Type B pancreatic cell (in vitro differentiated cells): ENCODE results near the gene PDXK. TPM values are rescaled to one million over a fixed set of nuclear protein-coding genes. Genes with fewer than 3 reads are reported as not detected.

ENCODE experiments used
- DNase-seq: peaks from one replicate; pipeline ENCODE4 v3.0.0; 2021; ENCODE audit warnings: mixed read lengths; ENCODE audit not compliant: unreplicated experiment; ENCODE audit errors: extremely low spot score
- H3K27ac Mint-ChIP-seq: 2 replicates; pipeline ENCODE4 v1.8.0; 2021; ENCODE audit warnings: mild to moderate bottlenecking, mixed read lengths
- H3K27me3 Mint-ChIP-seq: 2 replicates; pipeline ENCODE4 v1.8.0; 2021; ENCODE audit warnings: mixed read lengths
- H3K36me3 Mint-ChIP-seq: 2 replicates; pipeline ENCODE4 v1.8.0; 2021; ENCODE audit warnings: mixed read lengths
- H3K4me1 Mint-ChIP-seq: one replicate; pipeline ENCODE4 v1.8.0; 2021; ENCODE audit warnings: mixed read lengths; ENCODE audit not compliant: unreplicated experiment
- H3K4me3 Mint-ChIP-seq: 2 replicates; pipeline ENCODE4 v1.8.0; 2021; ENCODE audit warnings: mild to moderate bottlenecking, mixed read lengths
- H3K9me3 Mint-ChIP-seq: 2 replicates; pipeline ENCODE4 v1.8.0; 2021; ENCODE audit warnings: mixed read lengths
- total RNA-seq: library from RNA; stranded (reverse); gene quantifications from 2 replicates; pipeline ENCODE4 v1.2.1, GENCODE V29; 2021; ENCODE audit warnings: low replicate concordance
- TF ChIP-seq, protein P1 (sequence below): fragments of 200-600 bp; sonication (generic); conservative IDR thresholded peaks from 2 replicates; pipeline ENCODE4 v1.5.0; 2021; ENCODE audit warnings: antibody characterized with exemption, mild to moderate bottlenecking

Gene PDXK
- total RNA-seq, 1 donor from 2014 or later, result 94.4 TPM

DNA sequence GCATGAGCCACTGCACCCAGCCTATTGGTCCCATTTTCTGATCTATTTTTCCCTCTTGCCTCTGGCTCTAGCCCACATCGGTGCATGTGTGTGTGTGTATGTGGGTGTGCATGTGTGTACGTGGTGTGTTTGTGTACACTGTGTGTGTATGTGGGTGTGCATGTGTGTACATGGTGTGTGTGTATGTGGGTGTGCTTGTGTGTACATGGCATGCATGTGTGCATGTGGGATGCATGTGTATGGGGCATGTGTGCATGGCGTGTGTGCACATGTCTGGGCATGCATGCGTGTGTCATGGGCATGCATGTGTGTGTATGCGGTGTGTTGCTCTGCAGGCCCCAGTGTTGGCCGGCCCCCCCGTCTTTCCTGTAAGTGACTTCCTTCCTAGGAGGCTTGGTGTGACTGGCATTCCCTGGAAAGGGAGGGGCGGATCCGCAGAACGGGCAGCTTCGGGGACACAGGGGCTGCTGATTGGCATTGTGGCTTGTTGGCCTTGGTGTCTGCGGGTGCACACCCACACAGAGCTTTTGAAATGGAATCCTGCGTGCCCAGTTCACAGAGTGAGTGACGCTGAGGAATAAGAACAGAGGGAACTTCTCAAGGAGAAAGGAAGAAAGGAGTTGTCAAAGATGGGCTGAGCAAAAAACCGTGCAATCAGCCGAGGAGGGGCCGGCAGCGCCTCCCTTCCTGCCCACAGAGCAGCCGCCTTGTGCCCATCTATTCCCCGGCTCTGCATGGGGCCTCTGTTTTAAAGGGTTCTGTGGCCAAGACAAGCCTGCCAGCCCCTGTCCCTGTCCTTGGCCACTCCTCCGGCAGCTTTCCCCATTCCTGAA is 8.0 kb downstream of the PDXK start:
- Mint-ChIP-seq H3K27ac (peak overlapping the region; percentile 52), H3K36me3 (peaks cover 4% of the 10 kb centered on the region), H3K27me3 (no peaks in the 10 kb centered on the region), H3K4me3 (peak overlapping the region; percentile 61), H3K9me3 (no peaks in the 10 kb centered on the region), H3K4me1 (peaks cover 31% of the 10 kb centered on the region)
- no peak for DNase-seq
- TF ChIP-seq, protein P1, sequence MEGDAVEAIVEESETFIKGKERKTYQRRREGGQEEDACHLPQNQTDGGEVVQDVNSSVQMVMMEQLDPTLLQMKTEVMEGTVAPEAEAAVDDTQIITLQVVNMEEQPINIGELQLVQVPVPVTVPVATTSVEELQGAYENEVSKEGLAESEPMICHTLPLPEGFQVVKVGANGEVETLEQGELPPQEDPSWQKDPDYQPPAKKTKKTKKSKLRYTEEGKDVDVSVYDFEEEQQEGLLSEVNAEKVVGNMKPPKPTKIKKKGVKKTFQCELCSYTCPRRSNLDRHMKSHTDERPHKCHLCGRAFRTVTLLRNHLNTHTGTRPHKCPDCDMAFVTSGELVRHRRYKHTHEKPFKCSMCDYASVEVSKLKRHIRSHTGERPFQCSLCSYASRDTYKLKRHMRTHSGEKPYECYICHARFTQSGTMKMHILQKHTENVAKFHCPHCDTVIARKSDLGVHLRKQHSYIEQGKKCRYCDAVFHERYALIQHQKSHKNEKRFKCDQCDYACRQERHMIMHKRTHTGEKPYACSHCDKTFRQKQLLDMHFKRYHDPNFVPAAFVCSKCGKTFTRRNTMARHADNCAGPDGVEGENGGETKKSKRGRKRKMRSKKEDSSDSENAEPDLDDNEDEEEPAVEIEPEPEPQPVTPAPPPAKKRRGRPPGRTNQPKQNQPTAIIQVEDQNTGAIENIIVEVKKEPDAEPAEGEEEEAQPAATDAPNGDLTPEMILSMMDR, result no peak

DNA sequence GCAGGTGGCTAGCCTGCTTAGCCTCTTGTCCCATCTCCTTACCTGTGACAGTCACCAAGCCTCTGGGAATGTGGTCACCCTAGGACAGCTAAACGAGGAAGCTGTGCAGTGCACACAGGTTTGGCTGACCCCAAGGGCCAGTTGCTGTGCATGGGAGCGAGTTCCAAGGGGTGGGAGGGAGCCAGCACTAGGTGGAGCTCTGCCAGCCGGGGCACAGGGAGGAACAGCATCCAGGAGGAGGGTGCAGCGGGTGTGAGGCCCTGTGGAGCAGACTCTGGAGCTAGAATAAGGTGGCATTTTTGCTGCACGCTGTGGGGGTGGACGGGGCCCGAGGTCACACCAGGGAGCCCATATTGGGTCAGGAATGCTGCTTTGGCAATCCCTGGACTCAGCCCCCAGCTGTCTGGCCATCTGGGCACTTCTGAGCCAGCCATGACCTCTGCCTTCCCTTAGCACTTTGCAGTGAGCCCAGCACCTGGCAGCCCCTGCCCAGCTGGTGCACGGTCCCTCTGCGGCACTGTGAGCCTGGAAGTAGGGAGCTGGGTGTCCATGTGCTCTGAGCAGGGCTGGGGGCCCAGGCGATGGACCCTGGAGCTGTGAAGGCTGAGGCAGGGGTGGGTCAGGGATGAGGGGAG is 8.7 kb downstream of the PDXK start:
- Mint-ChIP-seq H3K4me3 (peak overlapping the region; percentile 85), H3K27me3 (no peaks in the 10 kb centered on the region), H3K27ac (peak overlapping the region; percentile 52), H3K36me3 (peaks cover 4% of the 10 kb centered on the region), H3K9me3 (no peaks in the 10 kb centered on the region), H3K4me1 (peaks cover 31% of the 10 kb centered on the region)
- DNase-seq, result no peak
- TF ChIP-seq, protein P1, result no peak

DNA sequence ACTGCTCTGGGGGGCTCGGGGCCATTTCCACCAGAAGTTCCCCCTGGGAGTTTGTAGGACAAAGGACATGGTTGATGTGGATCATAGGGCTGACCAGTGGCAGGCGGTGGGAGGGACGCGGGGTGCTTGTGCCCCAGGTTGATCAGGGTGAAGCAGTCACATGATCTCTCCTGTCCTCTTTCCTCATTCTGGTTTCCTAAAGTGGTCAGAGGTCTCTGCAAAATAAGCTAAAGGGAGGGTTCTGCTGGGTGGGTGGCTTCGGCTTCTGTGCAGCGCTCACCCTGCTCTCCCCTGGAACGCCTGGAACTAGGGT is 9.2 kb downstream of the PDXK start:
- Mint-ChIP-seq H3K27ac (peak overlapping the region; percentile 52), H3K9me3 (no peaks in the 10 kb centered on the region), H3K4me3 (peak overlapping the region; percentile 85), H3K27me3 (no peaks in the 10 kb centered on the region), H3K36me3 (peaks cover 4% of the 10 kb centered on the region), H3K4me1 (peaks cover 31% of the 10 kb centered on the region)
- TF ChIP-seq, protein P1, result no peak
- no peak for DNase-seq

DNA sequence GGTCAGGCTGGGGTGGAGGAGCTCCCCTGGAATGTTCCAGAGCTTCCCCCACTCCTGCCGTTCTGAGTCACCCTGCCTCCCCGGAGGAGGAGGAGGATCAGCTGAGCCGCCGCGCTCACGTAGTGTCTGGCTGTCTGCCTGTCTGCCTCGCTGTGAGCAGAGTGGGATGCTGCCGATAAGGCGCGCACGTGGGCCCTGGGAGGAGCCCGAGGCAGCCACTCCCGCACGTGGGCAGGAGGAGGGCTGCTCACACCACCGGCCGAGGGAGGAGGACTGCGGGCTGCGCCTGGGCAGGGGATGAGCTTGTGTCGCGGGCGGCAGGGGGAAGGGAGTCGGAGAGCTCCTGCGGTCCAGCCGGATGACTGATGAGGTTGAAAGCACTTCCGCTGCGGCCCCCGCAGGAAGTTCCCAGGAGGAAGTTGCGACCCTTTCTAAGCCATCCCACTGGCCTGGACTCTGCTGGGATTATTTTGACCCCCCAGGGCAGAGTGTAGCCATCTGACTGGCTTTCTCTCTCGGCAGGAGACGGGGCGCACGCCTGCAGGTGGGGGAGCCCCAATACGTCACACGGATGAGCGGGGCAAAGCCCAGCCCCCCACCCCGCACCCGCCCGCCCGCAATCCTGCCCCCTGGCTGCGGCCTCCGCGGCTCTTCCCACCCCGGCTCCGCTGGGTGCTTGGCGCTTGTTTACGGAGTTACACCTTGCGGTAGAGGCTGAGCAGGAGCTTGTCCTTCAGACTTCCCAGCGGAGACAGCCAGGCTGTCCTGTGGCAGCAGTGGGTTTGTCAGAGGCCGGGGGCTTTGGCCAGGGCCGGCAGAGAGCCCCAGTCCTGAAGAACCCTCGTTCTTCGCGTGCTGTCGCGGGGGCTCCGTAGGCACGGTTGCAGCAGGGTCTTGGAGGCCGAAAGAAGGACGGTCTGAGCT is 9.8 kb downstream of the PDXK start:
- Mint-ChIP-seq H3K27me3 (no peaks in the 10 kb centered on the region), H3K4me1 (peaks cover 35% of the 10 kb centered on the region), H3K4me3 (peak overlapping the region; percentile 85), H3K9me3 (no peaks in the 10 kb centered on the region), H3K27ac (peak overlapping the region; percentile 70), H3K36me3 (peaks cover 4% of the 10 kb centered on the region)
- peak; percentile 84 for DNase-seq
- TF ChIP-seq, protein P1, result peak; percentile 70

DNA sequence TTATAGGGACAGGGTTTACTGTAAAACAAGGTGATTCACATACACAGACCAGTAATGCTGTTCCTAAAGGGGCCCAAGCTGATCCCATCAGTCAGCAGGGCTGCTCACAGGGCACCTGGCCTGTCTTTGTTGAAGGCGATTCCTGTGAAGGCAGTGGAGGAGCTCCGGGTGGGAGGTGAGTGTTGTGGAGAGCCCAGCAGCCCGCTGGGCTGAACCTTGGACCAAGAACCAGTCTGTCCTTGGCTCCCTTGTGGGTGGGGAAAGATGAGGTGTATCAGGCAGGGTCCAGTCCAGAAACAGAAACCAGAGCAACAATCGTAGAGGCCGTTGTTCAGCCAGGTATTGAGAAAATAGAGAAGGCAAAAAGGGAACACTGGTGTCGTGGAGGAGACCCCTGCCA is 12.5 kb downstream of the PDXK start:
- TF ChIP-seq, protein P1, result no peak
- Mint-ChIP-seq H3K27me3 (no peaks in the 10 kb centered on the region), H3K9me3 (no peaks in the 10 kb centered on the region), H3K4me3 (peak overlapping the region; percentile 62), H3K27ac (peak overlapping the region; percentile 40), H3K36me3 (no peaks in the 10 kb centered on the region), H3K4me1 (peaks cover 35% of the 10 kb centered on the region)
- no peak for DNase-seq
